Measurements from ENCODE around the gene TPST2. TPM values are rescaled to one million over a fixed set of nuclear protein-coding genes. Genes with fewer than 3 reads are reported as not detected.

The TPST2 gene
- polyA plus RNA-seq, 2 of the 4 experiments (the other 2 are of a cell fraction) = 10.3 to 10.5 TPM

GRCh38 chr22:26512149-26512793, 77.7 kb downstream of the TPST2 start, which contains the start of gene TFIP11 (continued):
- TF ChIP-seq CTCF (IDR thresholded peaks at IDR 0.05) = no peak
- no peak for TF ChIP-seq NPAS2 (CRISPR knock-in tag; IDR thresholded peaks at IDR 0.05; ENCODE audit: borderline replicate concordance)
- no peak for TF ChIP-seq CEBPB (IDR thresholded peaks at IDR 0.05)
- TF ChIP-seq CBX2 (IDR thresholded peaks at IDR 0.05; ENCODE audit: borderline replicate concordance, low read depth) = no peak
- TF ChIP-seq MAZ (IDR thresholded peaks at IDR 0.05; ENCODE audit: borderline replicate concordance, low read depth, low read length) = no peak
- TF ChIP-seq POLR2AphosphoS2 (conservative IDR thresholded peaks at IDR 0.05; ENCODE audit: low read length) = no peak
- no peak for TF ChIP-seq EP300 (IDR thresholded peaks at IDR 0.05)
- TF ChIP-seq FOSB (CRISPR knock-in tag; IDR thresholded peaks at IDR 0.05) = no peak
- no peak for TF ChIP-seq ZFP36 (IDR thresholded peaks at IDR 0.05; ENCODE audit: borderline replicate concordance, partially characterized antibody)
- TF ChIP-seq BHLHE40 (IDR thresholded peaks at IDR 0.05; ENCODE audit: low read depth, low read length) = no peak
- no peak for TF ChIP-seq RARB (CRISPR knock-in tag; IDR thresholded peaks at IDR 0.05)
- TF ChIP-seq KDM5A (IDR thresholded peaks at IDR 0.05) = no peak
- no peak for TF ChIP-seq ATOH8 (CRISPR knock-in tag; IDR thresholded peaks at IDR 0.05; ENCODE audit: low read depth)
- peak; percentile 28 to 76; a peak in 3 of 5 replicates for TF ChIP-seq JUN (IDR thresholded peaks at IDR 0.05)
- TF ChIP-seq HDAC2 (IDR thresholded peaks at IDR 0.05) = no peak
- TF ChIP-seq USF2 (IDR thresholded peaks at IDR 0.05) = no peak
- TF ChIP-seq EHF (CRISPR knock-in tag; IDR thresholded peaks at IDR 0.05) = no peak
- TF ChIP-seq HOXA7 (CRISPR knock-in tag; IDR thresholded peaks at IDR 0.05) = no peak
- no peak for TF ChIP-seq HES2 (IDR thresholded peaks at IDR 0.05)
- no peak for TF ChIP-seq SREBF2 (IDR thresholded peaks at IDR 0.05)
- TF ChIP-seq RNF2 (IDR thresholded peaks at IDR 0.05; ENCODE audit: borderline replicate concordance, low read depth) = no peak
- no peak for TF ChIP-seq PBX3 (IDR thresholded peaks at IDR 0.05)
- no peak for TF ChIP-seq JUNB (IDR thresholded peaks at IDR 0.05)

- TF ChIP-seq PBX3 (IDR thresholded peaks at IDR 0.05) (no peak), MAZ (IDR thresholded peaks at IDR 0.05; ENCODE audit: borderline replicate concordance, low read depth, low read length) (no peak)
- ChIA-PET POLR2A (no interaction called here), CTCF (interaction anchor here (0.6 to 0.7 kb wide), 2 partner anchors 8 to 397 kb away, joined by 4 read pairs; no protein-coding TSS in a partner anchor)
- FAIRE-seq = no peak
- Histone ChIP-seq H3K4me3 (no peak overlapping the region), H3K4me1 (peaks cover 5% of the 10 kb centered on the region; the same call in 1 of the 3 replicates), H3K27ac (no peak overlapping the region), H3K4me2 (no peak overlapping the region), H3K9me3 (no peaks in the 10 kb centered on the region)
- no peak for DNase-seq (ENCODE audit: low read depth in 1 of 2, low spot score in 1 of 2)
- no peak for ATAC-seq
These were observed 81.8 kb downstream of the TPST2 start for GRCh38 chr22:26508148-26508547.
